WTC11 (cell line): ENCODE measurements around the gene FFAR3. TPM values are rescaled to one million over a fixed set of nuclear protein-coding genes. Genes with fewer than 3 reads are reported as not detected.
"Not testable (repeated sequence)": the region's sequence is repeated elsewhere in the genome, so short reads cannot be mapped to it uniquely, and the experiment has no call there.

Source experiments
- ATAC-seq: fragments of 200-7000 bp; cut with Tn5 transposase; 2 replicates; pipeline ENCODE4 v1.10.0; 2021; ENCODE audit warnings: mild to moderate bottlenecking, moderate library complexity
- CTCF ChIA-PET: fragments of 300-600 bp; sonication (Branson Sonifier 250); formaldehyde crosslinking; loops from one replicate; lab custom pipeline; 2021; ENCODE audit warnings: antibody characterized with exemption; lab: Charles Lee
- POLR2A ChIA-PET: fragments of 350-600 bp; sonication (Branson Sonifier 250); formaldehyde crosslinking; loops from one replicate; lab custom pipeline; 2021; ENCODE audit warnings: antibody characterized with exemption; lab: Charles Lee
- DNase-seq: peaks from one replicate; pipeline ENCODE4 v3.0.0; 2021; ENCODE audit warnings: low spot score
- H3K27ac Mint-ChIP-seq: 2 replicates; pipeline ENCODE4 v1.8.0; 2021; ENCODE audit warnings: mixed read lengths
- H3K27me3 Mint-ChIP-seq: 2 replicates; pipeline ENCODE4 v1.8.0; 2021; ENCODE audit warnings: low read depth, mild to moderate bottlenecking, moderate library complexity, mixed read lengths
- H3K36me3 Mint-ChIP-seq: 2 replicates; pipeline ENCODE4 v1.8.0; 2021; ENCODE audit warnings: mixed read lengths
- H3K4me1 Mint-ChIP-seq: 2 replicates; pipeline ENCODE4 v1.8.0; 2022; ENCODE audit warnings: mixed read lengths
- H3K4me3 Mint-ChIP-seq: 2 replicates; pipeline ENCODE4 v1.8.0; 2021; ENCODE audit warnings: mild to moderate bottlenecking, moderate library complexity, mixed read lengths
- H3K9me3 Mint-ChIP-seq: 2 replicates; pipeline ENCODE4 v1.8.0; 2021; ENCODE audit warnings: mixed read lengths
- JAZF1 ChIP-seq: fragments of 250-450 bp; sonication (Bioruptor Pico); IDR thresholded peaks from 2 replicates; pipeline ENCODE4 v1.9.0; 2021; ENCODE audit warnings: moderate library complexity, mild to moderate bottlenecking, inconsistent platforms
- KAT7 ChIP-seq: sonication (generic); formaldehyde crosslinking; IDR thresholded peaks from 2 replicates; pipeline ENCODE4 v1.8.1; 2023; ENCODE audit warnings: missing genetic modification reagents, mild to moderate bottlenecking, borderline replicate concordance
- NFATC4 ChIP-seq: fragments of 250-450 bp; sonication (Bioruptor Pico); IDR thresholded peaks from 2 replicates; pipeline ENCODE4 v1.9.0; 2021; ENCODE audit warnings: mild to moderate bottlenecking
- STAT6 ChIP-seq: sonication (generic); formaldehyde crosslinking; conservative IDR thresholded peaks from 2 replicates; pipeline ENCODE4 v1.8.1; 2023; ENCODE audit warnings: mild to moderate bottlenecking, low read depth, missing genetic modification reagents, moderate library complexity
- TCF7 ChIP-seq: sonication (generic); formaldehyde crosslinking; IDR thresholded peaks from 2 replicates; pipeline ENCODE4 v1.8.0; 2022; ENCODE audit warnings: mild to moderate bottlenecking, low read depth, missing genetic modification reagents, moderate library complexity
- TEAD1 ChIP-seq: sonication (generic); formaldehyde crosslinking; IDR thresholded peaks from 2 replicates; pipeline ENCODE4 v1.8.0; 2022; ENCODE audit warnings: mild to moderate bottlenecking, missing genetic modification reagents
- ZMAT4 ChIP-seq: fragments of 250-450 bp; sonication (Bioruptor Pico); IDR thresholded peaks from 2 replicates; pipeline ENCODE4 v1.9.0; 2021; ENCODE audit warnings: mild to moderate bottlenecking
- ZNF317 ChIP-seq: sonication (generic); formaldehyde crosslinking; IDR thresholded peaks from 2 replicates; pipeline ENCODE4 v1.8.1; 2023; ENCODE audit warnings: low read depth, mild to moderate bottlenecking, moderate library complexity, missing genetic modification reagents, borderline replicate concordance
- ZNF532 ChIP-seq: fragments of 250-450 bp; sonication (Bioruptor Pico); IDR thresholded peaks from 2 replicates; pipeline ENCODE4 v1.9.0; 2021; ENCODE audit warnings: mild to moderate bottlenecking, borderline replicate concordance
- total RNA-seq: library from RNA; stranded (reverse); gene quantifications from 3 replicates; pipeline ENCODE4 v1.2.3, GENCODE V29; 2021
- TF ChIP-seq, protein P1 (sequence below): sonication (generic); formaldehyde crosslinking; IDR thresholded peaks from 2 replicates; pipeline ENCODE4 v1.8.1; 2022; ENCODE audit warnings: missing genetic modification reagents, borderline replicate concordance
- TF ChIP-seq, protein P2 (sequence below): sonication (generic); formaldehyde crosslinking; IDR thresholded peaks from 2 replicates; pipeline ENCODE4 v1.8.1; 2022; ENCODE audit warnings: low read depth, missing genetic modification reagents, borderline replicate concordance

The FFAR3 gene
- total RNA-seq, 1 experiment from 2014 or later: not detected

- TF ChIP-seq NFATC4 (no peak), STAT6 (no peak), TEAD1 (CRISPR knock-in tag) (no peak), KAT7 (no peak), JAZF1 (CRISPR knock-in tag) (no peak)
These were observed 15.2 kb downstream of the FFAR3 start (continued) for GRCh38 chr19:35373492-35373891.

DNA sequence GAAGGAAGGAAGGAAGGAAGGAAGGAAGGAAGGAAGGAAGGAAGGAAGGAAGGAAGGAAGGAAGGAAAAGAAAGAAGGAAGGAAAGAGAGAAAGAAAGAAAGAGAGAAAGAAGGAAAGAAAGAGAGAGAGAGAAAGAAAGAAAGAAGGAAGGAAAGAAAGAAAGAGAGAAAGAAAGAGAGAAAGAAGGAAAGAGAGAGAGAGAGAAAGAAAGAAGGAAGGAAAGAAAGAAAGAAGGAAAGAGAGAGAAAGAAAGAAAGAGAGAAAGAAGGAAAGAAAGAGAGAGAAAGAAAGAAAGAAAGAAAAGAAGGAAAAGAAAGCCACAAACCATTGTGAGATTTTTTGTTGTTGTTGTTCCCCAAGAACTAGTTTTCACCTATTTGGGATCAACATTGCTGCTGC is 15.8 kb downstream of the FFAR3 start:
- H3K27me3 Mint-ChIP-seq, H3K36me3 Mint-ChIP-seq, H3K4me3 Mint-ChIP-seq, DNase-seq, H3K27ac Mint-ChIP-seq, POLR2A ChIA-PET, ATAC-seq: not testable (repeated sequence)
- H3K4me1 Mint-ChIP-seq: peaks cover 10% of the 10 kb centered on the region
- TF ChIP-seq, protein P1, sequence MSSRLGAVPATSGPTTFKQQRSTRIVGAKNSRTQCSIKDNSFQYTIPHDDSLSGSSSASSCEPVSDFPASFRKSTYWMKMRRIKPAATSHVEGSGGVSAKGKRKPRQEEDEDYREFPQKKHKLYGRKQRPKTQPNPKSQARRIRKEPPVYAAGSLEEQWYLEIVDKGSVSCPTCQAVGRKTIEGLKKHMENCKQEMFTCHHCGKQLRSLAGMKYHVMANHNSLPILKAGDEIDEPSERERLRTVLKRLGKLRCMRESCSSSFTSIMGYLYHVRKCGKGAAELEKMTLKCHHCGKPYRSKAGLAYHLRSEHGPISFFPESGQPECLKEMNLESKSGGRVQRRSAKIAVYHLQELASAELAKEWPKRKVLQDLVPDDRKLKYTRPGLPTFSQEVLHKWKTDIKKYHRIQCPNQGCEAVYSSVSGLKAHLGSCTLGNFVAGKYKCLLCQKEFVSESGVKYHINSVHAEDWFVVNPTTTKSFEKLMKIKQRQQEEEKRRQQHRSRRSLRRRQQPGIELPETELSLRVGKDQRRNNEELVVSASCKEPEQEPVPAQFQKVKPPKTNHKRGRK (CRISPR knock-in tag): 0 out of 2 replicates have a peak, but pooled peaks have one; percentile 60
- CTCF ChIA-PET: interaction anchor here (1.2 kb wide), 1 partner anchor 21 kb away, joined by 5 read pairs; no protein-coding TSS in a partner anchor
- peaks cover 29% of the 10 kb centered on the region for H3K9me3 Mint-ChIP-seq

GRCh38 chr19:35375505-35376307 is 17.4 kb downstream of the FFAR3 start:
- H3K27ac Mint-ChIP-seq: no peak overlapping the region
- H3K4me3 Mint-ChIP-seq: no peak overlapping the region
- no peaks in the 10 kb centered on the region for H3K36me3 Mint-ChIP-seq
- TF ChIP-seq ZNF317 (CRISPR knock-in tag): no peak
- TF ChIP-seq, protein P1 (CRISPR knock-in tag): 0 out of 2 replicates have a peak, but pooled peaks have one; percentile 18
- H3K27me3 Mint-ChIP-seq: peaks cover 11% of the 10 kb centered on the region
- ChIA-PET POLR2A (no interaction called here), CTCF (interaction anchor here (1.0 kb wide), 1 partner anchor 23 kb away, joined by 4 read pairs; no protein-coding TSS in a partner anchor)
- peaks cover 10% of the 10 kb centered on the region for H3K4me1 Mint-ChIP-seq
- no peak for DNase-seq
- peaks cover 19% of the 10 kb centered on the region for H3K9me3 Mint-ChIP-seq
- ATAC-seq: no peak

- ChIA-PET POLR2A (interaction anchor here (0.6 kb wide), 2 partner anchors 142 to 262 kb away, joined by 3 to 7 read pairs; no protein-coding TSS in a partner anchor), CTCF (interaction anchor here (0.5 to 1.0 kb wide), 5 partner anchors 17 to 310 kb away, joined by 3 to 6 read pairs (median 3); no protein-coding TSS in a partner anchor)
- ATAC-seq (no peak), DNase-seq (no peak)
- peaks cover 3% of the 10 kb centered on the region; the same call in 1 of the 2 replicates for H3K36me3 Mint-ChIP-seq
- H3K27me3 Mint-ChIP-seq: peaks cover 22% of the 10 kb centered on the region
- H3K4me3 Mint-ChIP-seq: no peak overlapping the region
- peaks cover 30% of the 10 kb centered on the region for H3K9me3 Mint-ChIP-seq
- TF ChIP-seq, protein P2, sequence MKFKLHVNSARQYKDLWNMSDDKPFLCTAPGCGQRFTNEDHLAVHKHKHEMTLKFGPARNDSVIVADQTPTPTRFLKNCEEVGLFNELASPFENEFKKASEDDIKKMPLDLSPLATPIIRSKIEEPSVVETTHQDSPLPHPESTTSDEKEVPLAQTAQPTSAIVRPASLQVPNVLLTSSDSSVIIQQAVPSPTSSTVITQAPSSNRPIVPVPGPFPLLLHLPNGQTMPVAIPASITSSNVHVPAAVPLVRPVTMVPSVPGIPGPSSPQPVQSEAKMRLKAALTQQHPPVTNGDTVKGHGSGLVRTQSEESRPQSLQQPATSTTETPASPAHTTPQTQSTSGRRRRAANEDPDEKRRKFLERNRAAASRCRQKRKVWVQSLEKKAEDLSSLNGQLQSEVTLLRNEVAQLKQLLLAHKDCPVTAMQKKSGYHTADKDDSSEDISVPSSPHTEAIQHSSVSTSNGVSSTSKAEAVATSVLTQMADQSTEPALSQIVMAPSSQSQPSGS (CRISPR knock-in tag): no peak
- no peak for TF ChIP-seq ZMAT4 (CRISPR knock-in tag)
- no peak for TF ChIP-seq ZNF532 (CRISPR knock-in tag)
- TF ChIP-seq TCF7: no peak
- no peak overlapping the region for H3K27ac Mint-ChIP-seq
- peaks cover 14% of the 10 kb centered on the region for H3K4me1 Mint-ChIP-seq
These were observed 19.4 kb downstream of the FFAR3 start for GRCh38 chr19:35377656-35378055.
